ENCODE measurements around the gene LGALS4.
"Not testable (repeated sequence)": the region's sequence is repeated elsewhere in the genome, so short reads cannot be mapped to it uniquely, and the experiment has no call there.

The LGALS4 gene

GRCh38 chr19:38784224-38784623 lies 28.5 kb downstream of the LGALS4 start:
- Histone ChIP-seq H3K79me2 (ENCODE audit: insufficient read depth, low read depth) (no peaks in the 10 kb centered on the region), H3K9ac (no peak overlapping the region), H3K4me2 (no peak overlapping the region), H4K20me1 (ENCODE audit: insufficient read depth) (no peaks in the 10 kb centered on the region), H3K4me1 (ENCODE audit: low read depth, poor library complexity, severe bottlenecking) (no peaks in the 10 kb centered on the region), H3K27ac (no peak overlapping the region), H2AFZ (ENCODE audit: low read depth) (no peak overlapping the region), H3K27me3 (ENCODE audit: insufficient read depth, low read depth) (peaks cover 17% of the 10 kb centered on the region; the same call in 1 of the 2 replicates), H3K36me3 (ENCODE audit: insufficient read depth) (no peaks in the 10 kb centered on the region), H3K4me3 (IDR thresholded peaks at IDR 0.05; ENCODE audit: insufficient read depth, low read depth, low read length) (no peak overlapping the region)
- TF ChIP-seq CTCF (conservative IDR thresholded peaks at IDR 0.05; ENCODE audit: low read depth, low read length) = no peak

- H2AFZ ChIP-seq (ENCODE audit: low read depth); H3K79me2 ChIP-seq (ENCODE audit: insufficient read depth, low read depth); H3K4me3 ChIP-seq (IDR thresholded peaks at IDR 0.05; ENCODE audit: insufficient read depth, low read depth, low read length); H3K4me1 ChIP-seq (ENCODE audit: low read depth, poor library complexity, severe bottlenecking); H3K4me2 ChIP-seq; H3K36me3 ChIP-seq (ENCODE audit: insufficient read depth); H3K9ac ChIP-seq; H3K27ac ChIP-seq; H4K20me1 ChIP-seq (ENCODE audit: insufficient read depth): not testable (repeated sequence)
- H3K27me3 ChIP-seq (ENCODE audit: insufficient read depth, low read depth) = peaks cover 22% of the 10 kb centered on the region; the same call in 1 of the 2 replicates
Measured at GRCh38 chr19:38782212-38782611, 30.5 kb downstream of the LGALS4 start.

DNA sequence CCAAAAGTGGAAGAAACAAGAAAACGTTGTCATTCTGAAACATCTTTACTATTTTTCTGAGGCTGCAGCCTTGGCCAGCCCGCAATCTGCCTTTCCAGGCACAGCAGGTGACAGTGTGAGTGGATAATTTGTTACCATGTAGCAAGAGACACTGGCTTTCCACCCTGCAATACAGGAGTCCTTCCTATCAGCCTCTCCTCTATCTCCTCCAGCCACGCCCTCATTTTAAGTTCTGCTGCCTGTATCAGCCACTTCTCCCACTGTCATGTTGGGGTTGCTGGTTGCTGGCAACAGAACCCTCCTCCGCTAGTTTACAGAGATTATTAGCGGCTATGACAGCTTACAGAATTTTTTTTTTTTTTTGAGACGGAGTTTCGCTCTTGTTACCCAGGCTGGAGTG lies 31.7 kb downstream of the LGALS4 start:
- no peaks in the 10 kb centered on the region for H3K4me1 ChIP-seq (ENCODE audit: low read depth, poor library complexity, severe bottlenecking)
- H2AFZ ChIP-seq (ENCODE audit: low read depth) = no peak overlapping the region
- TF ChIP-seq CTCF (conservative IDR thresholded peaks at IDR 0.05; ENCODE audit: low read depth, low read length) = no peak
- no peaks in the 10 kb centered on the region for H3K79me2 ChIP-seq (ENCODE audit: insufficient read depth, low read depth)
- no peak overlapping the region for H3K27ac ChIP-seq
- H3K4me2 ChIP-seq = no peak overlapping the region
- H3K9ac ChIP-seq = no peak overlapping the region
- no peak overlapping the region for H3K4me3 ChIP-seq (IDR thresholded peaks at IDR 0.05; ENCODE audit: insufficient read depth, low read depth, low read length)
- peaks cover 22% of the 10 kb centered on the region; the same call in 1 of the 2 replicates for H3K27me3 ChIP-seq (ENCODE audit: insufficient read depth, low read depth)
- H3K36me3 ChIP-seq (ENCODE audit: insufficient read depth) = no peaks in the 10 kb centered on the region
- no peaks in the 10 kb centered on the region for H4K20me1 ChIP-seq (ENCODE audit: insufficient read depth)

GRCh38 chr19:38780443-38780842 lies 32.3 kb downstream of the LGALS4 start:
- no peak for TF ChIP-seq CTCF (conservative IDR thresholded peaks at IDR 0.05; ENCODE audit: low read depth, low read length)
- no peaks in the 10 kb centered on the region for H3K36me3 ChIP-seq (ENCODE audit: insufficient read depth)
- H3K4me1 ChIP-seq (ENCODE audit: low read depth, poor library complexity, severe bottlenecking) = no peaks in the 10 kb centered on the region
- H3K79me2 ChIP-seq (ENCODE audit: insufficient read depth, low read depth) = no peaks in the 10 kb centered on the region
- no peak overlapping the region for H3K4me2 ChIP-seq
- no peak overlapping the region for H3K27ac ChIP-seq
- no peak overlapping the region for H3K9ac ChIP-seq
- no peak overlapping the region for H2AFZ ChIP-seq (ENCODE audit: low read depth)
- H3K27me3 ChIP-seq (ENCODE audit: insufficient read depth, low read depth) = peaks cover 22% of the 10 kb centered on the region; the same call in 1 of the 2 replicates
- no peak overlapping the region for H3K4me3 ChIP-seq (IDR thresholded peaks at IDR 0.05; ENCODE audit: insufficient read depth, low read depth, low read length)
- no peaks in the 10 kb centered on the region for H4K20me1 ChIP-seq (ENCODE audit: insufficient read depth)

- no peak overlapping the region for H3K4me2 ChIP-seq
- no peak for TF ChIP-seq CTCF (conservative IDR thresholded peaks at IDR 0.05; ENCODE audit: low read depth, low read length)
- H3K36me3 ChIP-seq (ENCODE audit: insufficient read depth) = no peaks in the 10 kb centered on the region
- H3K79me2 ChIP-seq (ENCODE audit: insufficient read depth, low read depth) = no peaks in the 10 kb centered on the region
- no peak overlapping the region for H3K4me3 ChIP-seq (IDR thresholded peaks at IDR 0.05; ENCODE audit: insufficient read depth, low read depth, low read length)
- no peak overlapping the region for H3K9ac ChIP-seq
- no peak overlapping the region for H3K27ac ChIP-seq
- no peaks in the 10 kb centered on the region for H4K20me1 ChIP-seq (ENCODE audit: insufficient read depth)
- H3K27me3 ChIP-seq (ENCODE audit: insufficient read depth, low read depth) = peaks cover 22% of the 10 kb centered on the region; the same call in 1 of the 2 replicates
- no peak overlapping the region for H2AFZ ChIP-seq (ENCODE audit: low read depth)
- H3K4me1 ChIP-seq (ENCODE audit: low read depth, poor library complexity, severe bottlenecking) = no peaks in the 10 kb centered on the region
Measured at GRCh38 chr19:38778733-38779132, 34.0 kb downstream of the LGALS4 start.

Measured in KMS-11 (cell line).